ENCODE results near the gene STK32C.

Gene STK32C

DNA sequence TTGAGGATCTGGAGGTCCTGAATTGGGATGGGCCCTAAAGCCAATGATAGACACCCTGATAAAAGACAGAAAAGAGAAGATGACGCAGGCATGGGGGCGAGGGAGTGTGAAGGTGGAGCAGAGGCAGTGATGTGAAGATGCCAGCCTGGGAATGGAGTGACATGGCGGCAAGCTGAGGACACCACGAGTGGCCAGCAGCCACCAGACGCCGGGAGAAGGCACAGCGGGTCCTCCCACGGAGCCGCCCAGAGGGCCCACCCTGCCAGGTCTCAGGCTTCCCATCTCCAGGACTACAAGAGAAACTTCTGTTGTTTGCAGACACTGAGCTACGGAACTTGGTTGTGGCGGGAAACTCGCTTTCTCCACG, 76.1 kb downstream of the STK32C start:
- Histone ChIP-seq H3K4me2 (ENCODE audit: low read length) (no peak overlapping the region), H4K8ac (ENCODE audit: low read depth, low read length) (no peak overlapping the region), H3K56ac (ENCODE audit: low read length) (no peak overlapping the region), H3K79me1 (ENCODE audit: low read length) (no peaks in the 10 kb centered on the region), H3K36me3 (ENCODE audit: control insufficient read depth, insufficient read depth, low read length) (no peaks in the 10 kb centered on the region), H2AK5ac (ENCODE audit: low read length) (no peak overlapping the region), H3K23ac (ENCODE audit: low read length) (no peak overlapping the region), H2BK5ac (ENCODE audit: low read length) (no peak overlapping the region), H3K4ac (ENCODE audit: low read depth, low read length) (no peak overlapping the region), H3K79me2 (ENCODE audit: control insufficient read depth, insufficient read depth, low read length) (no peaks in the 10 kb centered on the region), H3K4me1 (ENCODE audit: control insufficient read depth, low read depth, low read length) (no peaks in the 10 kb centered on the region), H4K5ac (ENCODE audit: low read length) (no peak overlapping the region), H3K9ac (ENCODE audit: low read length) (no peak overlapping the region), H3K18ac (ENCODE audit: low read length) (no peak overlapping the region), H2BK120ac (ENCODE audit: low read depth, low read length) (no peak overlapping the region), H3K4me3 (ENCODE audit: low read length) (no peak overlapping the region), H3K27ac (ENCODE audit: low read depth, low read length) (no peak overlapping the region), H2BK15ac (replicated peaks; ENCODE audit: low read depth) (no peak overlapping the region), H3K27me3 (ENCODE audit: insufficient read depth, low read length, poor library complexity) (no peaks in the 10 kb centered on the region)
- WGBS (ENCODE audit: extremely low coverage, insufficient coverage, low lambda C conversion rate), result no CpG with 5 or more reads among the region's 13 CpGs
- DNase-seq, result no peak

- H3K4ac ChIP-seq (ENCODE audit: low read depth, low read length), result no peak overlapping the region
- no peak overlapping the region for H3K56ac ChIP-seq (ENCODE audit: low read length)
- no CpG with 5 or more reads among the region's 21 CpGs for WGBS (ENCODE audit: extremely low coverage, insufficient coverage, low lambda C conversion rate)
- no peak overlapping the region for H2AK5ac ChIP-seq (ENCODE audit: low read length)
- H2BK15ac ChIP-seq (replicated peaks; ENCODE audit: low read depth), result no peak overlapping the region
- H4K5ac ChIP-seq (ENCODE audit: low read length), result no peak overlapping the region
- no peaks in the 10 kb centered on the region for H3K36me3 ChIP-seq (ENCODE audit: control insufficient read depth, insufficient read depth, low read length)
- H3K79me2 ChIP-seq (ENCODE audit: control insufficient read depth, insufficient read depth, low read length), result no peaks in the 10 kb centered on the region
- no peak overlapping the region for H2BK120ac ChIP-seq (ENCODE audit: low read depth, low read length)
- H3K4me3 ChIP-seq (ENCODE audit: low read length), result no peak overlapping the region
- H2BK5ac ChIP-seq (ENCODE audit: low read length), result no peak overlapping the region
- no peak overlapping the region for H3K27ac ChIP-seq (ENCODE audit: low read depth, low read length)
- H3K4me2 ChIP-seq (ENCODE audit: low read length), result no peak overlapping the region
- no peak overlapping the region for H3K23ac ChIP-seq (ENCODE audit: low read length)
- no peaks in the 10 kb centered on the region for H3K27me3 ChIP-seq (ENCODE audit: insufficient read depth, low read length, poor library complexity)
- H3K18ac ChIP-seq (ENCODE audit: low read length), result no peak overlapping the region
- H4K8ac ChIP-seq (ENCODE audit: low read depth, low read length), result no peak overlapping the region
- H3K9ac ChIP-seq (ENCODE audit: low read length), result no peak overlapping the region
- DNase-seq, result no peak
- H3K4me1 ChIP-seq (ENCODE audit: control insufficient read depth, low read depth, low read length), result no peaks in the 10 kb centered on the region
- H3K79me1 ChIP-seq (ENCODE audit: low read length), result no peaks in the 10 kb centered on the region
Measured at GRCh38 chr10:132230557-132231210, 77.1 kb downstream of the STK32C start.

GRCh38 chr10:132229834-132230556, 77.8 kb downstream of the STK32C start:
- Histone ChIP-seq H3K4ac (ENCODE audit: low read depth, low read length) (no peak overlapping the region), H4K8ac (ENCODE audit: low read depth, low read length) (no peak overlapping the region), H3K79me2 (ENCODE audit: control insufficient read depth, insufficient read depth, low read length) (no peaks in the 10 kb centered on the region), H3K36me3 (ENCODE audit: control insufficient read depth, insufficient read depth, low read length) (no peaks in the 10 kb centered on the region), H3K27me3 (ENCODE audit: insufficient read depth, low read length, poor library complexity) (no peaks in the 10 kb centered on the region), H3K79me1 (ENCODE audit: low read length) (no peaks in the 10 kb centered on the region), H4K5ac (ENCODE audit: low read length) (no peak overlapping the region), H3K56ac (ENCODE audit: low read length) (no peak overlapping the region), H3K27ac (ENCODE audit: low read depth, low read length) (no peak overlapping the region), H3K4me1 (ENCODE audit: control insufficient read depth, low read depth, low read length) (no peaks in the 10 kb centered on the region), H2BK5ac (ENCODE audit: low read length) (no peak overlapping the region), H3K18ac (ENCODE audit: low read length) (no peak overlapping the region), H2BK15ac (replicated peaks; ENCODE audit: low read depth) (no peak overlapping the region), H2BK120ac (ENCODE audit: low read depth, low read length) (no peak overlapping the region), H3K4me3 (ENCODE audit: low read length) (no peak overlapping the region), H2AK5ac (ENCODE audit: low read length) (no peak overlapping the region), H3K9ac (ENCODE audit: low read length) (no peak overlapping the region), H3K4me2 (ENCODE audit: low read length) (no peak overlapping the region), H3K23ac (ENCODE audit: low read length) (no peak overlapping the region)
- no peak for DNase-seq
- WGBS (ENCODE audit: extremely low coverage, insufficient coverage, low lambda C conversion rate), result no CpG with 5 or more reads among the region's 36 CpGs

DNA sequence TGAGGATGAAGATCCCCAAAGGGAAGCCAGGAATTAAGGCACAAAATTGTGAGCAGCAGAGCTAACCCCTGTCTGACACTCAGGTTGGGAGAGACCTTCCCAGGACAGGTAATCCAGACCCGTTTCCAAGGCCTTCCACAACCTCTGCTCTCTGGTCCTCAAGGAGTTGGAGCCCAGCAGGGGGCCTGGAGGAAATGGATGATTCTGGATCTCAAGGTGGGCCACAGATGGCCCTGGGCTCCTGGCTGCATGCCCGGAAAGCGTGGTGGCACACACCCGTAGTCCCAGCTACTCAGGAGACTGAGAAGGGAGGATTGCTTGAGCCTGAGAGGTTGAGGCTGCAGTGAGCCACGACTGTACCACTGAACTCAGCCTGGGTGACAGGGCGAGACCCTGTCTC, 78.7 kb downstream of the STK32C start:
- H2BK120ac ChIP-seq (ENCODE audit: low read depth, low read length), result no peak overlapping the region
- H3K23ac ChIP-seq (ENCODE audit: low read length), result no peak overlapping the region
- H3K4me3 ChIP-seq (ENCODE audit: low read length), result no peak overlapping the region
- H3K27me3 ChIP-seq (ENCODE audit: insufficient read depth, low read length, poor library complexity), result no peaks in the 10 kb centered on the region
- no peak overlapping the region for H2AK5ac ChIP-seq (ENCODE audit: low read length)
- H2BK15ac ChIP-seq (replicated peaks; ENCODE audit: low read depth), result no peak overlapping the region
- H3K36me3 ChIP-seq (ENCODE audit: control insufficient read depth, insufficient read depth, low read length), result no peaks in the 10 kb centered on the region
- no CpG with 5 or more reads among the region's 6 CpGs for WGBS (ENCODE audit: extremely low coverage, insufficient coverage, low lambda C conversion rate)
- H3K9ac ChIP-seq (ENCODE audit: low read length), result no peak overlapping the region
- H3K4me2 ChIP-seq (ENCODE audit: low read length), result no peak overlapping the region
- no peak overlapping the region for H4K5ac ChIP-seq (ENCODE audit: low read length)
- no peak overlapping the region for H4K8ac ChIP-seq (ENCODE audit: low read depth, low read length)
- no peak for DNase-seq
- H3K4me1 ChIP-seq (ENCODE audit: control insufficient read depth, low read depth, low read length), result no peaks in the 10 kb centered on the region
- H2BK5ac ChIP-seq (ENCODE audit: low read length), result no peak overlapping the region
- no peak overlapping the region for H3K18ac ChIP-seq (ENCODE audit: low read length)
- H3K56ac ChIP-seq (ENCODE audit: low read length), result no peak overlapping the region
- H3K27ac ChIP-seq (ENCODE audit: low read depth, low read length), result no peak overlapping the region
- no peak overlapping the region for H3K4ac ChIP-seq (ENCODE audit: low read depth, low read length)
- H3K79me2 ChIP-seq (ENCODE audit: control insufficient read depth, insufficient read depth, low read length), result no peaks in the 10 kb centered on the region
- H3K79me1 ChIP-seq (ENCODE audit: low read length), result no peaks in the 10 kb centered on the region

DNA sequence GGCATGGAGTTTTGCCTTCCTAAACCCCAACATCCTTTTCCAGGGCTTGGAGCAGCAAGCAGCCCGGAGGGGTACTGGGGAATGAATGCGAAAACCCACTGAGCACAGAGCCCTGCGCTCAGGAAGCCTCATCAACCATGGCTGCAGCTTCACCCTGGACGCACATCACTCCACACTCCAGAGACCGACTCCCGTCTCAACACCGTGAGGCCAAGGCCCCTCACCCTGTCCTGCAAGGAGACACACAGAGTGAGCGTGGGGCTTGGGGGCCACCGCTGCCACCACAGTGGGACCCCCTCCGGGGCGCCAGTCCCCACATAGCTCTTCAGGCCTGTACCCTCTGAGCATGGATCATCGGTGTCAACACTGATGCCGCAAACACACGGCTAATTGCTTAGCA, 79.1 kb downstream of the STK32C start:
- no peak overlapping the region for H3K56ac ChIP-seq (ENCODE audit: low read length)
- no peak for DNase-seq
- no peak overlapping the region for H2AK5ac ChIP-seq (ENCODE audit: low read length)
- no peaks in the 10 kb centered on the region for H3K27me3 ChIP-seq (ENCODE audit: insufficient read depth, low read length, poor library complexity)
- no peak overlapping the region for H2BK120ac ChIP-seq (ENCODE audit: low read depth, low read length)
- H3K4me3 ChIP-seq (ENCODE audit: low read length), result no peak overlapping the region
- H3K36me3 ChIP-seq (ENCODE audit: control insufficient read depth, insufficient read depth, low read length), result no peaks in the 10 kb centered on the region
- no peak overlapping the region for H4K8ac ChIP-seq (ENCODE audit: low read depth, low read length)
- H3K27ac ChIP-seq (ENCODE audit: low read depth, low read length), result no peak overlapping the region
- H2BK15ac ChIP-seq (replicated peaks; ENCODE audit: low read depth), result no peak overlapping the region
- H3K9ac ChIP-seq (ENCODE audit: low read length), result no peak overlapping the region
- no peaks in the 10 kb centered on the region for H3K79me2 ChIP-seq (ENCODE audit: control insufficient read depth, insufficient read depth, low read length)
- H2BK5ac ChIP-seq (ENCODE audit: low read length), result no peak overlapping the region
- H3K4me1 ChIP-seq (ENCODE audit: control insufficient read depth, low read depth, low read length), result no peaks in the 10 kb centered on the region
- no peak overlapping the region for H3K4ac ChIP-seq (ENCODE audit: low read depth, low read length)
- H4K5ac ChIP-seq (ENCODE audit: low read length), result no peak overlapping the region
- no peaks in the 10 kb centered on the region for H3K79me1 ChIP-seq (ENCODE audit: low read length)
- no peak overlapping the region for H3K4me2 ChIP-seq (ENCODE audit: low read length)
- no peak overlapping the region for H3K23ac ChIP-seq (ENCODE audit: low read length)
- H3K18ac ChIP-seq (ENCODE audit: low read length), result no peak overlapping the region
- no CpG with 5 or more reads among the region's 14 CpGs for WGBS (ENCODE audit: extremely low coverage, insufficient coverage, low lambda C conversion rate)
